ENCODE measurements around the gene LCTL.

The LCTL gene

GRCh38 chr15:66498501-66499386, 67.1 kb downstream of the LCTL start:
- DNase-seq, result no peak

Data from NCI-H524 treated with DMSO at 0.1 percent for 48 hours (cell line).